PC-3 (cell line): ENCODE data around the gene ACIN1.

ENCODE experiments used
- CTCF ChIP-seq: fragments of 300-600 bp; sonication (generic); conservative IDR thresholded peaks from 2 replicates; pipeline ENCODE4 v1.5.1; 2017; ENCODE audit warnings: antibody characterized with exemption, low read depth, mild to moderate bottlenecking, low read length
- EZH2 ChIP-seq: fragments of 300-600 bp; sonication (generic); IDR thresholded peaks from one replicate; pipeline ENCODE4 v1.6.1; 2017; ENCODE audit warnings: antibody characterized with exemption, mild to moderate bottlenecking, low read length; ENCODE audit not compliant: unreplicated experiment

- no peak for TF ChIP-seq EZH2
- TF ChIP-seq CTCF: no peak
Observed at GRCh38 chr14:23136566-23137133, 41.7 kb upstream of the ACIN1 start.
